NCI-H2029 (cell line): ENCODE measurements around the gene PRKD1.

ENCODE experiments used
- DNase-seq: peaks from one replicate; lab custom pipeline; 2025; lab: John Stamatoyannopoulos, UW

Gene PRKD1

GRCh38 chr14:29672831-29673230, 254.8 kb downstream of the PRKD1 start:
- DNase-seq, result no peak

GRCh38 chr14:29671034-29671433, 256.6 kb downstream of the PRKD1 start:
- peak; percentile 20 for DNase-seq

DNA sequence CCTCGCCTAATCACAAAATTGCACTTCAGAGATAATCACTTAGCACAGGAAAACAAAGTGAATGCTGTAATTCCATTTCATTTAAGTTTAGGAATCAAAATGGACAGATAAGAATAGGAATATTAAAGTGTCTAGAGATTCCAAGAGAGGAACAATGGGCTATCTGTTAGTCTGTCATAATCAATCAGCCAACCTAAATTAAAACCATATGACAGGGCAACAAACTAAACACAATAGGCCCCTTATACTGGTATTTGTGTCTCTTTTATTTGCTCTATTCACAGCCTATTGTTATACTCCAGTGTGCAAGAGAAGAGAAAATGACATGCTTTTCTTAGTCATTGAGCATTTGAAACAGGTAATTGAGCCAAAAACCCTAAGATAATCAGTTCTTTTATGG, 259.4 kb downstream of the PRKD1 start:
- no peak for DNase-seq

DNA sequence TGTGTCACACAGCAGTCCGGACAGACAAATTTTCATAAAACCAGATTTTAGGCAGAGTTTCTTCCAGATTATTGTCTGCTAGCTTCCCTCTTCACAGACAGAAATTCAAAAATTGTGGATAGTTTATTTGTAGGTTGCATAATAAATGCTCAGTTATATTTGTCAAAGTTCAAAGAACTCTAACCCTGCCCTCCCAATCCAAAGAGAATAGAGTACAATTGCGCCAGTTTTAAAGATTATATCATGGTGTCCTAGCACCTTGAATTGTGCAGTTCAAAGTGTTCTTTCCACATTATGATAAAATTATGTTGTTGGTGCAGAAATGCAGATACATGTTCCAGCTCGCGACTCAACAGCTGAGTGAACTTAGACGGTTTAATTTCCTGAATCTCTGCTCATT, 263.1 kb downstream of the PRKD1 start:
- DNase-seq, result no peak

DNA sequence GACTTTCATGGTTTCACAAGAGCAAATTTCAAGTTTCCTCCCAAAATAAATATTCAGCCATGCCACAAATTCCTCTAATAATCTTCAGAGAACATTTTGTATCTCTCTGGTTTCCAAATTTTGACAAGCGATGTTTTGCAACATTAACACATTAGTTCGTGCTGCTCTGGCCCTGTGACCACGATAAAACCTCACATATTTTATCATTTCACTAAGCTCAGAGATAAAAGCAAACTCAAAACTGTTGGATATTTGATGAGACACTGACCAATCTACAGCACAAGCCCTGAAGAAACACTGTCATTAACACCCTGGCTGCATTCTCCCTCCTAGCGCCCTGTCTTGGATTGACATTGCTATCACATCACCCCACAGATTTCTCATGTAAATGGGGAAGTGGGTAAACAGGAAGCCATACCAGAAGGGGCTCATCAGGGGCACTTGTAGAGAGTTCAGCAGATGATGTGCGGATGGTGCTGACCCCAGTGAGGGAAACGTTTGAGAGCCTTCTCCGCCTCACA, 264.3 kb downstream of the PRKD1 start:
- DNase-seq, result no peak

- DNase-seq, result peak; percentile 9
Observed at GRCh38 chr14:29654901-29655550, 272.6 kb downstream of the PRKD1 start.

DNA sequence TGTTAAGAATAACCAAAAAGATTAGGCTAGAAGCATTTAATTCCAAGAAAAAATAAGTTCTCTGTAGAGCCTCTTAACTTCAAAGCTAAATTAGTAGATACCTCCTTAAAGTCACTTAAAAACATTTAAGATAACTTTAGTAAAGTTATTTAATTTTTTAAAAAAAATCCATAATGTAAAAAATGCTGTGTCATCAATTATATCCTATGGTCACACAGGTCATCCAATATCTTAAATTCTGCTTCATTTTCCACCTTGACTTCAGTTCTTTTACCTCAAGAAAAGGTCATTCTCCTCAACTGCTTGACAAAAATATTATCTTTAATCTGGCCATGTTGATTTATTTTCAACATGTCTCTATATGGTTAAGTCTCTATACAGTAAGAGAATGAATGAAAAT, 274.3 kb downstream of the PRKD1 start:
- DNase-seq, result no peak

DNA sequence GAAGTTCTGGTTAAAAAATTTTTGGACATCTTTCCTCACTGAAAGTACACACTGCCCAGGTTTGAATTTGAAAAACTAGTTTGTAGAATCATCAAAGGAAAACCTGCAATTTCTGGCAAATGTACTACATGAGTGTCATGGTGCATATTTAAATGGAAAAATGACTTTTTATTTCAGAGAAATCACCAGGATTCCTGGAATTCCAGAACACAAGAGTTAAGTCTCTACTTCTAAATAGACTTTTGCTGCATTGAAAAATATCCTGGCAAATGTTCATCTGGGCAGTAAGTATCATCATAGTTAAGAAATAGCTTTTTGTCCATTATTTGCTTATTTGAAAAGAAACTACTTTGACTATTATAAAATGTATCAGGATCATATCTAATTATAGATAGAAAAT, 275.1 kb downstream of the PRKD1 start:
- no peak for DNase-seq

DNA sequence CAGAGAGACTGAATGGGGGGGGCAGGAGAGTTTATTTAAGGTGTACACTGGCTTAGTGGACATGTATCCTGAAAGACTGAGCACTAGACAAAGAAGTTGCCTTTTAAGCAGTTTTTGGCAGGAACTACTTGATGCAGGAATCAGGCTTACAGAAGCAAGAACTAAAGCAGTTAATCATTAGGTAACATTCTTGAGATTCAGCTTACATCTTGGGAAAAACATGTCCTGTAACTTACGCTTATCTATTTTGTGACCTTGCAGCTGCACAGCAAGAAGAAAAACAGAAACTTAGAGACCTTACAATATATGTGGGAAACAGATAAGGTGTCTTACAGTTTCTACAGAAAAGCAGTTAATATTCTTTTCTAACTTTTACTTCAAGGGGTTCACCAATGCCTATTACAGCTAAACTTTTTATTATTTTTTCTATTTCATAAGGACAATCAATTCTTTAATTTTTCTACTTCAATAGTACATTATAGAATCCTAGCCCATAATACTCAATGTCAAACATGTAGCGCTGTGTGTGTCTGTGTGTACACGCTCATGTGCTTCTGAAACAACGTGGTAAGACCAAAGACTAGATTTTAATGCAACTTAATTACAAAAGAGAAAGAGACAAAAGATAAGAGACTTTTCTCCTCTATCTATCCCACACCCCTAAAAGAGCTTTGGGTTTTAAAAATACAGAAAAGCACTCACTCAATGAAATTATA, 276.9 kb downstream of the PRKD1 start:
- DNase-seq, result no peak

DNA sequence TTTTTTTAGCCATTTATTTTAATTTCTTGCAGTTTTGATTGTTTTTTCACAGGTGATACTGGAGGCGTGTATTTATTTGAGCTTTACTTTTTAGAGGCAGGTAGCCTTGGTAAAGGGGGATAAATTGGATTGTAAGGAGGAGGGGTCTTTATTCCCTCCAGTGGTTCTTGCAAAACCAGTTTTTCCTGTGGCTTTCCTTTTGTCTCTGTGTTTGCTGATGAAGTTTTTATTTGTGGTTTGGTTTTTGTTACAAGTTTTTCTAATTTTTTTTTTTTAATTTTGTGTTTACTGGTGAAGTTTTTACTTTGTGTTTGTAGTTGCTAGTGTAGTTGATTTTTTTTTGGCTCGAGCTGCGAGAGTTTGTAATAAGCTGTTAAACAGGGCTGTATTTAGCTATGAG, 278.5 kb downstream of the PRKD1 start:
- no peak for DNase-seq

GRCh38 chr14:29648045-29648444, 279.6 kb downstream of the PRKD1 start:
- DNase-seq, result no peak

- DNase-seq, result no peak
Observed at GRCh38 chr14:29645117-29645516, 282.5 kb downstream of the PRKD1 start.

DNA sequence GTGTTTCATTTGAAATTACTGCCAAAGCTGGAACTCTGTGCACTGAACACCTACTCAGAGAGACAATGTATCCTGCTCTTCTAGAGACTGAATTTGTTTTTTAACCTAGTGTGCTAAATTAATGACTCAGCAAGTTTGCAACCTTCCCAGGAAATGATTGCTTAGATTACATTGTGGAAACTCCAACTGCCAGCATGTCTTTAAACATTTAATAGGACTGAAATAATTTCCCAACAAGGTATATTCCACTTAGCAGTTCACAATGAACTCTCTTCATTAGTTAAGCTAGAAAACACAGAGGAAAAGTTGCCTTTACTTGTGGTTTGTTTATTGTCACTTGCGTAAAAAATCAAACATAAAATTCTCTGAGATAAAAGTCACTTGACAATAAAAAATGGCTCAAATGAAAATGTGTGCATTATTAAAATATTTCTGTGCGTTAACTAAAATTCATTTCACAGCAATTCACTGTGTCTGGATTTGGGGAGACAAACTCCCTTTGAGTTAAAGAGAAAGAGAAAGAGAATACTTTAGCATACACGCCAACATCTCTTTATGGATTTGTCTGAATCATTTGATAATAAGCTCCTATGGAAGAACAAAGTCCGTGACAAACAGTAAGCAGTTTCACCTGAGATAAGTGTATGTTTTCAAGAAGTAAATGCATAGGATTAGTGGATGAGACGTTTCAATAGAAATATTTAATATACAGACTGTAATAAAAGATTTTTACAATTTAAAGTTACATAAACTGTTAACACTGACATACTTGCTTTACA, 284.0 kb downstream of the PRKD1 start:
- no peak for DNase-seq

- DNase-seq, result peak; percentile 78
Observed at GRCh38 chr14:29637411-29637810, 290.2 kb downstream of the PRKD1 start.

DNA sequence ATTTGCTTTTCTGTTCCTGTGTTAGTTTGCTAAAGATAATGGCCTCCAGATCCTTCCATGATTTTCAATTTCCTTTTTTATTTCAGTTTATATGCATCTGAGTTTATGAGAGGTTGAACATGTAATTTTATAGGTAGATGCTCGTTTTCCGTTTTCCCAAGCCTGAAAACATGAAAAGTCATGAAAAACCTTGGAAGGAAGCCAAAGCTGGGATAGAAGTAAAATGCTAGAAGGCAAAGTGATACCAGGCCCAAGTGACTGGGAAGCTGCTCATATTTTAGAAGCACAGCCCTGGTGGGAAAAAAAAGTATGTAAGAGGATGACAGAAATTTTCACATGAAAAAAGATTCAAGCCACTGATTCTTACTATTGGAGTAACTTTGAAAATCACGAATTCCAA, 290.8 kb downstream of the PRKD1 start:
- no peak for DNase-seq

DNA sequence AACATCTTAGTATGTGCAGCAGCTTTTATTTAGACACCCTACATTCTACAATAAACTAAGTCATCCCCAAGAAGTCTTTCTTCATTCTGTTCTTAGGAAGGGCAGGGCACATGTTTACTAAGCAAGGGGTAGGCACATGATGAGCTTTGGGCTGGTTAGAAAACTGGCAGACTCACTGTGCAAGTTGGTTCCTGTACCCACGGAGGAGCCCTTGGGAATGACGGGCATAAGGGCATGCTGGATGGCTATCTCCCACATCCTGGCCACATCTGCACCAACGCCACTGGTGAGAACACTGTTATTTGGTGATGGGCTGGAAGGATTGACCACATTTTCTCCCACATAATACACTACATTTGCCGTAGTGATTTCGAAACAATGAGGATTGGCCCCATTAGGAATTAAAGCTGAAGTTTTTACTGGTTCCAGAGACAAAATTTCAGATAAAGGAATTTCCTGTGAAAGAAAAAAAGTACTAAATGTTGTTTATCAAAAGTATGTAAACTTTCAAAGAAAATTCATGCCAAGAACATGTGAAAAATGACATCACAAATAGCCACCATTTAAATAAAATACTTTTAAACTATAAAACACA, 297.0 kb downstream of the PRKD1 start:
- no peak for DNase-seq

DNA sequence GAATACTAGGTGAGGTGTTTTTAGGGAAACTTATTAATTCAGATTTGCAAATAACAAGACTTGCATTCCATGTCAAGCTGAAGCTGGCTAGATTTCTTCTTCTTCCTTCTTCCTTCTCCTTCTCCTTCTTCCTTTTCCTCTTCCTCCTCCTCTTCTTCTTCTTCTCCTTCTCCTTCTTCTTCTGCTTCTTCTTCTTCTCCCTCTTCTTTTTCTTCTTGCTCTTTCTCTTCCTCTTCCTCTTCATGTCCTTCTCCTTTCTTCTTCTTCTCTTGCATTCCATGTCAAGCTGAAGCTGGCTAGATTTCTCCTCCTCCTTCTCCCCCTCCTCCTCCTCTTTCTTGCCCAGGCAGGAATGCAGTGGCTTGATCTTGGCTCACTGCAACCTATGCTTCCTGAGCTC, 297.8 kb downstream of the PRKD1 start:
- no peak for DNase-seq

DNA sequence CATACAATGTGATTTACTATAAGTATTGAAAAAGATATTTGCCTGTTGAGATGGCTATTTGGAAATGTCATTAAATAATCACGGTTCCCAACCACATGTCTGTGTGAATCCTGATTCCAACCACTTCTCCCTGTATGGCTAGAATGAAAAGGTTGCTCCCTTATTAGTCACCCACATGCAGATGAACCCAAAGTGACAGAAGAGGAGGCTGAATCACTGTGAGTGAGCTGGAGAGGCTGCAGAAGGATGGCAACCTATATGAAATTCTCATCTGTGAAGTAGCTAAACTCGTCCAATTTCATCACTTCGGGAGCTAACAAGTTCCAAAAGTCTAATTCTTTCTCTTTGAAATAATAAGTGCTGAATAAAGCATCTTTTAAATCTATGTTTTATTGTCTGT, 300.5 kb downstream of the PRKD1 start:
- DNase-seq, result no peak

DNA sequence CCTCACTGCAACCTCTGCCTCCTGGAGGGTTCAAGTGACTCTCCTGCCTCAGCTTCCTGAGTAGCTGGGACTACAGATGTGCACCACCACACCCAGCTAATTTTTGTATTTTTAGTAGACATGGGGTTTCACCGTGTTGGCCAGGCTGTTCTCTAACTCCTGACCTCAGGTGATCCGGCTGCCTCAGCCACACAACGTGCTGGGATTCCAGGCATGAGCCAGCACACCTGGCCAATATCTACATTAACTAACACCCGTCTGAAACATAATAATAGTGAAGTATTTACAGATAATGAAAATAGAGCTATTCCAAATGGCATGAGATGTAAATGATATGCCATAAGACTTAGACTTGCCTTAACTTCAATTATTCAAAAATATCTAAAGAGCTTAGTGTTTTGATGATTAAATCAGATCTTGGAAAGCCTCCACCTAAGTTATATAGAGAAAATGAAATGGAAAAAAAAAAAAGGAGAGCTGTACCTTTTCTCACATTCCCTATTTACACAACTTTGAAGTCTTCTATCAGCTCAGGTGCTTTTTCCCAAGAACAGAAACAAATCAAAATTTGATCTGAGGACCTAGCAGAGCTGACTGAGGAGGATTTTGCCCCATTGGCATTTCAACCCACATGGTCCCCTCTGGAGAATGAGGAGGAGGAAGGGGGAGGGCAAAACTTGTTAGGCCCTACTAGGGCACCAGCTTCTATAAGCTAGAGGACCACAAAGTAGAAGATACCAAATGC, 309.2 kb downstream of the PRKD1 start:
- no peak for DNase-seq

- no peak for DNase-seq
Observed at GRCh38 chr14:29616922-29617321, 310.7 kb downstream of the PRKD1 start.

GRCh38 chr14:29608861-29609260, 318.8 kb downstream of the PRKD1 start:
- no peak for DNase-seq

DNA sequence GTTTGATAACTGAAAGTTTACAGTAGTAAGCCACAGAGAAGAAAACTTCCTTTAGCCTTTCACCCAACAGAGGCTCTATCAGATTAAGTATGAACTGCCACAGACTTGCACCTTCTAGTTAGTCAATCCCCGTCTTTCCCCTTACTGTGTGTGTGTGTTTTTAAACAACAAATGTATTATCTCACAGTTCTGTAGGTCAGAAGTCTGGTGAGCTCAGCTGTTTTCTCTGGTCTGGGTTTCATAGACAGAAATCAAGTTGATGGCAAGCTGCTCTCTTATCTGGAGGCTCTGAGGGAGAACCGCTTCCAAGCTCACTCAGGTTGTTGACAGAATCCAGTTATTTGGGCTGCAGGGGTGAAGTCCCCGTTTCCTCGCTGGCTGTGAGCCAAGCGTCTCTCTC, 320.5 kb downstream of the PRKD1 start:
- DNase-seq, result no peak
